ENCODE results near the gene WNT7B.

Gene WNT7B

GRCh38 chr22:45925811-45926351 is 51.1 kb downstream of the WNT7B start:
- no peaks in the 10 kb centered on the region for H3K36me3 ChIP-seq (replicated peaks)
- no peaks in the 10 kb centered on the region for H3K27me3 ChIP-seq (ENCODE audit: low read depth)
- no peak overlapping the region for H3K4me3 ChIP-seq
- H3K4me1 ChIP-seq, result no peaks in the 10 kb centered on the region
- H3K9me3 ChIP-seq, result no peaks in the 10 kb centered on the region
- no peak for DNase-seq (ENCODE audit: low spot score in 2 of 2)
- in situ Hi-C loops (cut with MboI; ENCODE audit: low sequenced_read_pairs), result loop anchor here (25.0 kb wide), 1 partner anchor 111 kb away; no protein-coding TSS in a partner anchor

GRCh38 chr22:45923835-45924234 is 53.1 kb downstream of the WNT7B start:
- Histone ChIP-seq H3K4me3 (no peak overlapping the region), H3K27me3 (ENCODE audit: low read depth) (no peaks in the 10 kb centered on the region), H3K4me1 (no peaks in the 10 kb centered on the region), H3K9me3 (no peaks in the 10 kb centered on the region), H3K36me3 (replicated peaks) (no peaks in the 10 kb centered on the region)
- in situ Hi-C loops (cut with MboI; ENCODE audit: low sequenced_read_pairs), result loop anchor here (25.0 kb wide), 1 partner anchor 213 kb away; no protein-coding TSS in a partner anchor
- no peak for DNase-seq (ENCODE audit: low spot score in 2 of 2)

GRCh38 chr22:45923212-45923611 is 53.8 kb downstream of the WNT7B start:
- H3K9me3 ChIP-seq, result no peaks in the 10 kb centered on the region
- in situ Hi-C loops (cut with MboI; ENCODE audit: low sequenced_read_pairs), result loop anchor here (25.0 kb wide), 1 partner anchor 214 kb away; no protein-coding TSS in a partner anchor
- H3K36me3 ChIP-seq (replicated peaks), result no peaks in the 10 kb centered on the region
- no peaks in the 10 kb centered on the region for H3K4me1 ChIP-seq
- no peak overlapping the region for H3K4me3 ChIP-seq
- H3K27me3 ChIP-seq (ENCODE audit: low read depth), result no peaks in the 10 kb centered on the region
- DNase-seq (ENCODE audit: low spot score in 2 of 2), result no peak

GRCh38 chr22:45922661-45923060 is 54.3 kb downstream of the WNT7B start:
- no peaks in the 10 kb centered on the region for H3K27me3 ChIP-seq (ENCODE audit: low read depth)
- H3K9me3 ChIP-seq, result no peaks in the 10 kb centered on the region
- no peaks in the 10 kb centered on the region for H3K36me3 ChIP-seq (replicated peaks)
- no peak for DNase-seq (ENCODE audit: low spot score in 2 of 2)
- in situ Hi-C loops (cut with MboI; ENCODE audit: low sequenced_read_pairs), result loop anchor here (25.0 kb wide), 1 partner anchor 215 kb away; no protein-coding TSS in a partner anchor
- no peaks in the 10 kb centered on the region for H3K4me1 ChIP-seq
- H3K4me3 ChIP-seq, result no peak overlapping the region

- Histone ChIP-seq H3K9me3 (no peaks in the 10 kb centered on the region), H3K4me1 (no peaks in the 10 kb centered on the region), H3K4me3 (no peak overlapping the region), H3K27me3 (ENCODE audit: low read depth) (no peaks in the 10 kb centered on the region), H3K36me3 (replicated peaks) (no peaks in the 10 kb centered on the region)
- DNase-seq (ENCODE audit: low spot score in 2 of 2), result no peak
- in situ Hi-C loops (cut with MboI; ENCODE audit: low sequenced_read_pairs), result loop anchor here (25.0 kb wide), 1 partner anchor 215 kb away; no protein-coding TSS in a partner anchor
These were observed 54.7 kb downstream of the WNT7B start for GRCh38 chr22:45922256-45922655.

GRCh38 chr22:45919504-45920286 is 57.3 kb downstream of the WNT7B start:
- H3K9me3 ChIP-seq, result no peaks in the 10 kb centered on the region
- in situ Hi-C loops (cut with MboI; ENCODE audit: low sequenced_read_pairs), result loop anchor here (25.0 kb wide), 1 partner anchor 218 kb away; no protein-coding TSS in a partner anchor

GRCh38 chr22:45918459-45919370 is 58.2 kb downstream of the WNT7B start:
- Histone ChIP-seq H3K27me3 (ENCODE audit: low read depth) (no peaks in the 10 kb centered on the region), H3K4me3 (no peak overlapping the region), H3K9me3 (no peaks in the 10 kb centered on the region), H3K4me1 (no peaks in the 10 kb centered on the region), H3K36me3 (replicated peaks) (no peaks in the 10 kb centered on the region)
- no peak for DNase-seq (ENCODE audit: low spot score in 2 of 2)
- in situ Hi-C loops (cut with MboI; ENCODE audit: low sequenced_read_pairs), result loop anchor here (25.0 kb wide), 1 partner anchor 219 kb away; no protein-coding TSS in a partner anchor

More at GRCh38 chr22:45919504-45920286, 57.3 kb downstream of the WNT7B start:
- no peak for DNase-seq (ENCODE audit: low spot score in 2 of 2)
- no peaks in the 10 kb centered on the region for H3K27me3 ChIP-seq (ENCODE audit: low read depth)
- no peaks in the 10 kb centered on the region for H3K4me1 ChIP-seq
- H3K36me3 ChIP-seq (replicated peaks), result no peaks in the 10 kb centered on the region
- no peak overlapping the region for H3K4me3 ChIP-seq

GRCh38 chr22:45917700-45918458 is 59.1 kb downstream of the WNT7B start:
- H3K4me1 ChIP-seq, result no peaks in the 10 kb centered on the region
- no peaks in the 10 kb centered on the region for H3K36me3 ChIP-seq (replicated peaks)
- in situ Hi-C loops (cut with MboI; ENCODE audit: low sequenced_read_pairs), result loop anchor here (25.0 kb wide), 1 partner anchor 219 kb away; no protein-coding TSS in a partner anchor
- no peaks in the 10 kb centered on the region for H3K9me3 ChIP-seq
- no peaks in the 10 kb centered on the region for H3K27me3 ChIP-seq (ENCODE audit: low read depth)
- no peak overlapping the region for H3K4me3 ChIP-seq
- no peak for DNase-seq (ENCODE audit: low spot score in 2 of 2)

GRCh38 chr22:45917146-45917545 is 59.8 kb downstream of the WNT7B start:
- no peak for DNase-seq (ENCODE audit: low spot score in 2 of 2)
- no peaks in the 10 kb centered on the region for H3K36me3 ChIP-seq (replicated peaks)
- H3K4me3 ChIP-seq, result no peak overlapping the region
- H3K9me3 ChIP-seq, result no peaks in the 10 kb centered on the region
- no peaks in the 10 kb centered on the region for H3K27me3 ChIP-seq (ENCODE audit: low read depth)
- no peaks in the 10 kb centered on the region for H3K4me1 ChIP-seq
- in situ Hi-C loops (cut with MboI; ENCODE audit: low sequenced_read_pairs), result loop anchor here (25.0 kb wide), 1 partner anchor 220 kb away; no protein-coding TSS in a partner anchor

GRCh38 chr22:45916515-45916914 is 60.4 kb downstream of the WNT7B start:
- H3K4me1 ChIP-seq, result no peaks in the 10 kb centered on the region
- DNase-seq (ENCODE audit: low spot score in 2 of 2), result no peak
- in situ Hi-C loops (cut with MboI; ENCODE audit: low sequenced_read_pairs), result loop anchor here (25.0 kb wide), 1 partner anchor 221 kb away; no protein-coding TSS in a partner anchor

GRCh38 chr22:45915841-45916240 is 61.1 kb downstream of the WNT7B start:
- Histone ChIP-seq H3K4me1 (no peaks in the 10 kb centered on the region), H3K4me3 (no peak overlapping the region), H3K27me3 (ENCODE audit: low read depth) (no peaks in the 10 kb centered on the region), H3K36me3 (replicated peaks) (no peaks in the 10 kb centered on the region), H3K9me3 (no peaks in the 10 kb centered on the region)
- DNase-seq (ENCODE audit: low spot score in 2 of 2), result no peak
- in situ Hi-C loops (cut with MboI; ENCODE audit: low sequenced_read_pairs), result loop anchor here (25.0 kb wide), 1 partner anchor 221 kb away; no protein-coding TSS in a partner anchor

More at GRCh38 chr22:45916515-45916914, 60.4 kb downstream of the WNT7B start:
- Histone ChIP-seq H3K4me3 (no peak overlapping the region), H3K27me3 (ENCODE audit: low read depth) (no peaks in the 10 kb centered on the region), H3K36me3 (replicated peaks) (no peaks in the 10 kb centered on the region), H3K9me3 (no peaks in the 10 kb centered on the region)

- Histone ChIP-seq H3K9me3 (no peaks in the 10 kb centered on the region), H3K4me1 (no peaks in the 10 kb centered on the region), H3K4me3 (no peak overlapping the region), H3K27me3 (ENCODE audit: low read depth) (no peaks in the 10 kb centered on the region), H3K36me3 (replicated peaks) (no peaks in the 10 kb centered on the region)
- in situ Hi-C loops (cut with MboI; ENCODE audit: low sequenced_read_pairs), result loop anchor here (25.0 kb wide), 1 partner anchor 222 kb away; no protein-coding TSS in a partner anchor
- DNase-seq (ENCODE audit: low spot score in 2 of 2), result no peak
These were observed 61.8 kb downstream of the WNT7B start for GRCh38 chr22:45915151-45915550.
